GM21619 (cell line): ENCODE results near the gene DUSP7.

Experiments used
- ATAC-seq: cut with Tn5 transposase; IDR thresholded peaks from one replicate; pipeline ENCODE4 v1.9.1; 2021; ENCODE audit not compliant: unreplicated experiment

Gene DUSP7

GRCh38 chr3:52068730-52069129 is 12.4 kb upstream of the DUSP7 start:
- ATAC-seq: no peak

- ATAC-seq: no peak
Observed at GRCh38 chr3:52068055-52068571, 11.7 kb upstream of the DUSP7 start.

- ATAC-seq: no peak
Observed at GRCh38 chr3:52067526-52067925, 11.2 kb upstream of the DUSP7 start.

GRCh38 chr3:52067046-52067445 is 10.7 kb upstream of the DUSP7 start:
- no peak for ATAC-seq

- no peak for ATAC-seq
Observed at GRCh38 chr3:52065264-52065756, 8.9 kb upstream of the DUSP7 start.

- ATAC-seq: no peak
Observed at GRCh38 chr3:52064561-52064960, 8.2 kb upstream of the DUSP7 start.

- no peak for ATAC-seq
Observed at GRCh38 chr3:52063026-52063723, 6.8 kb upstream of the DUSP7 start.

- ATAC-seq: peak; percentile 39
Observed at GRCh38 chr3:52062505-52062904, 6.1 kb upstream of the DUSP7 start.

- no peak for ATAC-seq
Observed at GRCh38 chr3:52061121-52061910, 4.9 kb upstream of the DUSP7 start.

- no peak for ATAC-seq
Observed at GRCh38 chr3:52059781-52060180, 3.4 kb upstream of the DUSP7 start.

GRCh38 chr3:52057812-52058495 is 1.6 kb upstream of the DUSP7 start:
- no peak for ATAC-seq

GRCh38 chr3:52056968-52057811 is 819 bp upstream of the DUSP7 start:
- peak; percentile 75 for ATAC-seq

GRCh38 chr3:52055537-52056351 is 627 bp downstream of the DUSP7 start:
- peak; percentile 12 for ATAC-seq

- no peak for ATAC-seq
Observed at GRCh38 chr3:52054661-52055511, 1.5 kb downstream of the DUSP7 start.

- no peak for ATAC-seq
Observed at GRCh38 chr3:52053307-52054304, 2.8 kb downstream of the DUSP7 start.

GRCh38 chr3:52052831-52053306 is 3.5 kb downstream of the DUSP7 start:
- no peak for ATAC-seq

GRCh38 chr3:52051444-52051843 is 4.9 kb downstream of the DUSP7 start:
- ATAC-seq: no peak
